Measurements from ENCODE around the gene MAP3K14.
A peak's percentile ranks its signal among the peaks of the same experiment; 100 is the strongest.

The MAP3K14 gene

GRCh38 chr17:45222996-45223538 lies 93.8 kb downstream of the MAP3K14 start:
- no peak for DNase-seq (ENCODE audit: low spot score)

GRCh38 chr17:45222289-45222995 lies 94.4 kb downstream of the MAP3K14 start:
- DNase-seq (ENCODE audit: low spot score): no peak

- no peak for DNase-seq (ENCODE audit: low spot score)
Observed at GRCh38 chr17:45222014-45222288, 94.9 kb downstream of the MAP3K14 start.

- DNase-seq (ENCODE audit: low spot score): no peak
Observed at GRCh38 chr17:45221081-45222013, 95.5 kb downstream of the MAP3K14 start, which contains the start of gene FMNL1. TSS of gene FMNL1 (plus strand) at chr17:45221885. CDS start at chr17:45222125, 240 bp downstream.

- DNase-seq (ENCODE audit: low spot score): no peak
Observed at GRCh38 chr17:45220079-45220478, 96.7 kb downstream of the MAP3K14 start.

GRCh38 chr17:45218895-45219661 lies 97.7 kb downstream of the MAP3K14 start:
- DNase-seq (ENCODE audit: low spot score): peak; percentile 83

Data from hepatic stellate cell (primary cell).